K562 (cell line): ENCODE results near the gene SPATA33. TPM values are rescaled to one million over a fixed set of nuclear protein-coding genes. Genes with fewer than 3 reads are reported as not detected.

Source experiments
- BACH1 ChIP-seq: fragments of 200-800 bp; sonication (Bioruptor generic); IDR thresholded peaks from 2 replicates; pipeline ENCODE4 v1.6.1; 2016; ENCODE audit warnings: missing genetic modification characterization, missing compliant biosample characterization
- DIDO1 ChIP-seq: fragments of 450-650 bp; IDR thresholded peaks from 2 replicates; pipeline ENCODE4 v1.6.1; 2016; ENCODE audit warnings: low read depth, missing biosample characterization, missing genetic modification characterization
- FOXK2 ChIP-seq, 2 experiments: fragments of 450-650 bp; IDR thresholded peaks in 1 of 2; conservative IDR thresholded peaks in 1 of 2; 2 replicates each; pipeline ENCODE4 v1.6.1; 2016; ENCODE audit warnings: low read depth in 2 of 2, mild to moderate bottlenecking in 1 of 2
- GATAD2A ChIP-seq: fragments of 450-650 bp; IDR thresholded peaks from 2 replicates; pipeline ENCODE4 v1.6.1; 2017
- HDAC2 ChIP-seq: fragments of 450-650 bp; IDR thresholded peaks from 2 replicates; pipeline ENCODE4 v1.6.1; 2016; ENCODE audit warnings: mild to moderate bottlenecking
- KDM1A ChIP-seq, 2 experiments: fragments of 450-650 bp; IDR thresholded peaks; 2 replicates each; pipeline ENCODE4 v1.6.1; 2016; ENCODE audit warnings: mild to moderate bottlenecking in 2 of 2
- KLF16 ChIP-seq: IDR thresholded peaks from 2 replicates; pipeline ENCODE4 v1.6.1; 2016; ENCODE audit warnings: antibody characterized with exemption
- L3MBTL2 ChIP-seq: fragments of 450-650 bp; IDR thresholded peaks from 2 replicates; pipeline ENCODE4 v1.6.1; 2016; ENCODE audit warnings: mild to moderate bottlenecking, moderate library complexity
- MAX ChIP-seq: sonication (generic); formaldehyde crosslinking; IDR thresholded peaks from 2 replicates; pipeline ENCODE4 v1.9.0; 2022; ENCODE audit warnings: mild to moderate bottlenecking, missing genetic modification reagents
- MBD2 ChIP-seq: sonication (generic); IDR thresholded peaks from 2 replicates; pipeline ENCODE4 v1.6.1; 2016; ENCODE audit warnings: low read depth, borderline replicate concordance
- MEF2D ChIP-seq: conservative IDR thresholded peaks from 2 replicates; pipeline ENCODE4 v1.6.1; 2016; ENCODE audit warnings: low read depth, missing genetic modification characterization, missing compliant biosample characterization
- PHTF2 ChIP-seq: fragments of 250-450 bp; sonication (Bioruptor Pico); IDR thresholded peaks from 2 replicates; pipeline ENCODE4 v1.5.0; 2021; ENCODE audit warnings: mild to moderate bottlenecking
- POLR2AphosphoS5 ChIP-seq: IDR thresholded peaks from 2 replicates; pipeline ENCODE4 v1.6.1; 2011; ENCODE audit warnings: mild to moderate bottlenecking, low read depth, low read length, moderate library complexity; ENCODE audit not compliant: control insufficient read depth, insufficient read depth
- PTTG1 ChIP-seq: fragments of 450-650 bp; IDR thresholded peaks from 2 replicates; pipeline ENCODE4 v1.6.1; 2016; ENCODE audit warnings: low read depth, mild to moderate bottlenecking, missing genetic modification characterization, missing compliant biosample characterization
- PURB ChIP-seq: sonication (generic); formaldehyde crosslinking; IDR thresholded peaks from 2 replicates; pipeline ENCODE4 v1.9.0; 2021; ENCODE audit warnings: low read depth, mild to moderate bottlenecking, missing genetic modification reagents
- RFX5 ChIP-seq: IDR thresholded peaks from 2 replicates; pipeline ENCODE4 v1.6.1; 2011; ENCODE audit warnings: low read depth, mild to moderate bottlenecking, improper control_type of control experiment, low read length
- SNRNP70 ChIP-seq: fragments of 200-400 bp; formaldehyde crosslinking; optimal IDR thresholded peaks from 2 replicates; pipeline ENCODE3; 2017; ENCODE audit warnings: low read depth, low read length
- SREBF1 ChIP-seq: fragments of 150-350 bp; IDR thresholded peaks from 2 replicates; pipeline ENCODE4 v1.6.1; 2014; ENCODE audit warnings: antibody characterized with exemption, low read depth, low read length, borderline replicate concordance
- SRSF3 ChIP-seq: fragments of 200-400 bp; formaldehyde crosslinking; IDR thresholded peaks from 2 replicates; pipeline ENCODE4 v1.6.1; 2016; ENCODE audit warnings: mild to moderate bottlenecking, low read length, moderate library complexity; ENCODE audit not compliant: insufficient read depth
- YBX1 ChIP-seq: fragments of 450-650 bp; IDR thresholded peaks from 2 replicates; pipeline ENCODE4 v1.7.1; 2016; ENCODE audit warnings: mild to moderate bottlenecking
- ZC3H8 ChIP-seq: fragments of 450-650 bp; IDR thresholded peaks from 2 replicates; pipeline ENCODE4 v1.6.1; 2017
- ZNF217 ChIP-seq: sonication (generic); formaldehyde crosslinking; IDR thresholded peaks from 2 replicates; pipeline ENCODE4 v1.8.0; 2022; ENCODE audit warnings: mild to moderate bottlenecking, missing genetic modification reagents
- ZNF239 ChIP-seq: fragments of 250-450 bp; sonication (Bioruptor Pico); IDR thresholded peaks from 2 replicates; pipeline ENCODE4 v1.4.0; 2020; ENCODE audit warnings: mild to moderate bottlenecking
- ZNF3 ChIP-seq: fragments of 250-450 bp; sonication (Bioruptor Pico); IDR thresholded peaks from 2 replicates; pipeline ENCODE4 v1.5.0; 2021; ENCODE audit warnings: mild to moderate bottlenecking, moderate library complexity
- ZNF551 ChIP-seq: fragments of 250-450 bp; sonication (Bioruptor Pico); IDR thresholded peaks from 2 replicates; pipeline ENCODE4 v1.5.0; 2021; ENCODE audit warnings: mild to moderate bottlenecking, moderate library complexity
- ZNF780A ChIP-seq: fragments of 250-450 bp; sonication (Bioruptor Pico); IDR thresholded peaks from 2 replicates; pipeline ENCODE4 v1.5.0; 2021; ENCODE audit warnings: mild to moderate bottlenecking
- polyA plus RNA-seq, 8 experiments: library from polyadenylated mRNA; depleted of rRNA in 4 of 8; stranded (reverse) in 5 of 8; unstranded in 3 of 8; fragments of >200 nt; fragmentation: Nextera tagmentation in 2 of 8; fragmentation: Illumina TruSeq in 1 of 8; extraction: Ambion mirVana in 2 of 8; extraction: Trizol in 1 of 8; gene quantifications; 2 replicates each; pipeline versions ENCODE4 v1.2.1 to v1.2.3, GENCODE V29; 2011 to 2014; ENCODE audit warnings: inconsistent platforms in 1 of 8, missing spikeins in 1 of 8
- total RNA-seq, 7 experiments: library from RNA; depleted of rRNA in 6 of 7; stranded (reverse); fragments of >200 nt in 6 of 7; fragmentation: Illumina TruSeq in 2 of 7; extraction: Trizol in 2 of 7; gene quantifications; 2 replicates each; pipeline versions ENCODE4 v1.2.1 to v1.2.3, GENCODE V29; 2011 to 2021; ENCODE audit warnings: low replicate concordance in 1 of 7
- TF ChIP-seq, protein P1 (sequence below): fragments of 450-650 bp; IDR thresholded peaks from 2 replicates; pipeline ENCODE4 v1.7.0; 2016; ENCODE audit warnings: borderline replicate concordance
- TF ChIP-seq, protein P2 (sequence below): fragments of 450-650 bp; formaldehyde crosslinking; IDR thresholded peaks from 2 replicates; pipeline ENCODE4 v1.4.0; 2022; ENCODE audit warnings: missing genetic modification characterization

SPATA33 gene
- total and polyA plus RNA-seq, 9 of the 15 experiments (the other 6 are each of a cell fraction or from before 2014, with no cell fraction given), result 4.0 to 20.0 (median 11.8) TPM

- no peak for TF ChIP-seq BACH1 (tag)
- TF ChIP-seq RFX5, result no peak
- 0 out of 2 replicates have a peak, but pooled peaks have one; percentile 40 for TF ChIP-seq MBD2
- TF ChIP-seq ZNF239 (CRISPR knock-in tag), result no peak
- TF ChIP-seq MAX (CRISPR knock-in tag), result no peak; the same call in 1 of the 2 replicates
- no peak for TF ChIP-seq SREBF1
- no peak for TF ChIP-seq SNRNP70
- TF ChIP-seq GATAD2A, result no peak
- no peak for TF ChIP-seq KDM1A (IDR thresholded peaks at IDR 0.05)
- no peak for TF ChIP-seq YBX1
- no peak for TF ChIP-seq ZNF3
- TF ChIP-seq PTTG1 (tag), result no peak
- peak; percentile 62; the same call in 1 of the 2 replicates for TF ChIP-seq POLR2AphosphoS5
- TF ChIP-seq, protein P1, sequence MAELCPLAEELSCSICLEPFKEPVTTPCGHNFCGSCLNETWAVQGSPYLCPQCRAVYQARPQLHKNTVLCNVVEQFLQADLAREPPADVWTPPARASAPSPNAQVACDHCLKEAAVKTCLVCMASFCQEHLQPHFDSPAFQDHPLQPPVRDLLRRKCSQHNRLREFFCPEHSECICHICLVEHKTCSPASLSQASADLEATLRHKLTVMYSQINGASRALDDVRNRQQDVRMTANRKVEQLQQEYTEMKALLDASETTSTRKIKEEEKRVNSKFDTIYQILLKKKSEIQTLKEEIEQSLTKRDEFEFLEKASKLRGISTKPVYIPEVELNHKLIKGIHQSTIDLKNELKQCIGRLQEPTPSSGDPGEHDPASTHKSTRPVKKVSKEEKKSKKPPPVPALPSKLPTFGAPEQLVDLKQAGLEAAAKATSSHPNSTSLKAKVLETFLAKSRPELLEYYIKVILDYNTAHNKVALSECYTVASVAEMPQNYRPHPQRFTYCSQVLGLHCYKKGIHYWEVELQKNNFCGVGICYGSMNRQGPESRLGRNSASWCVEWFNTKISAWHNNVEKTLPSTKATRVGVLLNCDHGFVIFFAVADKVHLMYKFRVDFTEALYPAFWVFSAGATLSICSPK, result no peak
- TF ChIP-seq, protein P2, sequence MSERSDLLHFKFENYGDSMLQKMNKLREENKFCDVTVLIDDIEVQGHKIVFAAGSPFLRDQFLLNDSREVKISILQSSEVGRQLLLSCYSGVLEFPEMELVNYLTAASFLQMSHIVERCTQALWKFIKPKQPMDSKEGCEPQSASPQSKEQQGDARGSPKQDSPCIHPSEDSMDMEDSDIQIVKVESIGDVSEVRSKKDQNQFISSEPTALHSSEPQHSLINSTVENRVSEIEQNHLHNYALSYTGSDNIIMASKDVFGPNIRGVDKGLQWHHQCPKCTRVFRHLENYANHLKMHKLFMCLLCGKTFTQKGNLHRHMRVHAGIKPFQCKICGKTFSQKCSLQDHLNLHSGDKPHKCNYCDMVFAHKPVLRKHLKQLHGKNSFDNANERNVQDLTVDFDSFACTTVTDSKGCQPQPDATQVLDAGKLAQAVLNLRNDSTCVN (CRISPR knock-in tag), result no peak
- no peak for TF ChIP-seq MEF2D (tag)
- no peak for TF ChIP-seq ZC3H8
- no peak for TF ChIP-seq ZNF217
- peak; percentile 95 for TF ChIP-seq L3MBTL2
- TF ChIP-seq DIDO1 (tag), result no peak
- no peak for TF ChIP-seq PURB (CRISPR knock-in tag)
- no peak for TF ChIP-seq ZNF780A (CRISPR knock-in tag)
- no peak; the same call in 1 of the 2 replicates for TF ChIP-seq HDAC2
- no peak for TF ChIP-seq PHTF2 (CRISPR knock-in tag)
- no peak for TF ChIP-seq KLF16
- TF ChIP-seq SRSF3, result no peak
- TF ChIP-seq ZNF551 (CRISPR knock-in tag), result no peak
- no peak for TF ChIP-seq FOXK2 (conservative IDR thresholded peaks at IDR 0.05 in 1 of 2, IDR thresholded peaks at IDR 0.05 in 1 of 2; ENCODE audit: low read depth in 2 of 2)
Observed at GRCh38 chr16:89657442-89658220, at the start of gene SPATA33, which contains the start of gene CHMP1A (continued).
